ENCODE measurements around the gene UNC5C.

UNC5C gene

GRCh38 chr4:95402299-95402698 is 146.5 kb downstream of the UNC5C start:
- DNase-seq (ENCODE audit: low spot score): no peak

- DNase-seq (ENCODE audit: low spot score): no peak
Measured at GRCh38 chr4:95398217-95398616, 150.6 kb downstream of the UNC5C start.

GRCh38 chr4:95394752-95395306 is 153.9 kb downstream of the UNC5C start:
- no peak for DNase-seq (ENCODE audit: low spot score)

- DNase-seq (ENCODE audit: low spot score): no peak
Measured at GRCh38 chr4:95393821-95394220, 155.0 kb downstream of the UNC5C start.

GRCh38 chr4:95388911-95389310 is 159.9 kb downstream of the UNC5C start:
- DNase-seq (ENCODE audit: low spot score): no peak

- no peak for DNase-seq (ENCODE audit: low spot score)
Measured at GRCh38 chr4:95387719-95388118, 161.1 kb downstream of the UNC5C start.

- no peak for DNase-seq (ENCODE audit: low spot score)
Measured at GRCh38 chr4:95386410-95386809, 162.4 kb downstream of the UNC5C start.

- DNase-seq (ENCODE audit: low spot score): no peak
Measured at GRCh38 chr4:95381843-95382580, 166.8 kb downstream of the UNC5C start.

GRCh38 chr4:95379633-95380032 is 169.1 kb downstream of the UNC5C start:
- DNase-seq (ENCODE audit: low spot score): no peak

GRCh38 chr4:95377366-95377900 is 171.3 kb downstream of the UNC5C start:
- DNase-seq (ENCODE audit: low spot score): no peak

GRCh38 chr4:95371476-95372224 is 177.1 kb downstream of the UNC5C start:
- no peak for DNase-seq (ENCODE audit: low spot score)

- DNase-seq (ENCODE audit: low spot score): no peak
Measured at GRCh38 chr4:95367824-95368223, 180.9 kb downstream of the UNC5C start.

GRCh38 chr4:95363966-95364365 is 184.8 kb downstream of the UNC5C start:
- no peak for DNase-seq (ENCODE audit: low spot score)

GRCh38 chr4:95363559-95363925 is 185.2 kb downstream of the UNC5C start:
- no peak for DNase-seq (ENCODE audit: low spot score)

GRCh38 chr4:95362906-95363558 is 185.7 kb downstream of the UNC5C start:
- peak; percentile 44 for DNase-seq (ENCODE audit: low spot score)

- no peak for DNase-seq (ENCODE audit: low spot score)
Measured at GRCh38 chr4:95362066-95362465, 186.7 kb downstream of the UNC5C start.

GRCh38 chr4:95361696-95361965 is 187.1 kb downstream of the UNC5C start:
- DNase-seq (ENCODE audit: low spot score): no peak

- no peak for DNase-seq (ENCODE audit: low spot score)
Measured at GRCh38 chr4:95360906-95361695, 187.7 kb downstream of the UNC5C start.

GRCh38 chr4:95360256-95360903 is 188.4 kb downstream of the UNC5C start:
- no peak for DNase-seq (ENCODE audit: low spot score)

- DNase-seq (ENCODE audit: low spot score): no peak
Measured at GRCh38 chr4:95358421-95358820, 190.4 kb downstream of the UNC5C start.

GRCh38 chr4:95355021-95355420 is 193.8 kb downstream of the UNC5C start:
- no peak for DNase-seq (ENCODE audit: low spot score)
